Upper lobe of left lung (tissue), 6 donors: ENCODE measurements around the gene MMP12. TPM values are rescaled to one million over a fixed set of nuclear protein-coding genes. Genes with fewer than 3 reads are reported as not detected.
"Not testable (repeated sequence)": the region's sequence is repeated elsewhere in the genome, so short reads cannot be mapped to it uniquely, and the experiment has no call there.

ENCODE experiments used
- ATAC-seq, 2 donors: fragments of 200-7000 bp; cut with Tn5 transposase; one replicate each; pipeline ENCODE4 v1.9.1; 2022; ENCODE audit warnings: mild to moderate bottlenecking in 2 of 2, moderate library complexity in 2 of 2; ENCODE audit not compliant: low FRiP score in 2 of 2
- DNase-seq, 2 donors: peaks; one replicate each; pipeline ENCODE4 v3.0.0-alpha.2; 2019 to 2020
- H3K27ac ChIP-seq, 4 donors: fragments of 200-600 bp; sonication (generic); one replicate each; pipeline ENCODE4 v1.5.1; 2016 to 2019
- H3K27me3 ChIP-seq, 4 donors: fragments of 200-600 bp; sonication (generic); one replicate each; pipeline ENCODE4 v1.5.1; 2017 to 2019
- H3K36me3 ChIP-seq, 4 donors: fragments of 200-600 bp; sonication (generic); one replicate each; pipeline ENCODE4 v1.5.1; 2016 to 2019
- H3K4me1 ChIP-seq, 4 donors: fragments of 200-600 bp; sonication (generic); one replicate each; pipeline ENCODE4 v1.5.1; 2018 to 2019
- H3K4me3 ChIP-seq, 4 donors: fragments of 200-600 bp; sonication (generic); one replicate each; pipeline ENCODE4 v1.5.1; 2017 to 2019; ENCODE audit warnings: mild to moderate bottlenecking in 2 of 4, moderate library complexity in 1 of 4
- H3K9me3 ChIP-seq, 4 donors: fragments of 200-600 bp; sonication (generic); one replicate each; pipeline ENCODE4 v1.5.1; 2018 to 2019
- CTCF ChIP-seq, 6 experiments: fragments of 450-650 bp in 4 of 6; fragments of 200-600 bp in 2 of 6; sonication (generic) in 2 of 6; IDR thresholded peaks; one replicate each; pipeline ENCODE4 v1.5.1; 2016 to 2019; ENCODE audit warnings: antibody characterized with exemption in 6 of 6
- EP300 ChIP-seq, 4 donors: sonication (generic); formaldehyde crosslinking; IDR thresholded peaks; one replicate each; pipeline ENCODE4 v1.5.1; 2017; ENCODE audit warnings: antibody characterized with exemption in 4 of 4, control low read depth in 2 of 4
- POLR2A ChIP-seq, 4 donors: fragments of 450-650 bp; IDR thresholded peaks; one replicate each; pipeline ENCODE4 v1.5.1; 2016 to 2017; ENCODE audit warnings: antibody characterized with exemption in 4 of 4, mild to moderate bottlenecking in 2 of 4
- POLR2AphosphoS5 ChIP-seq, 2 donors: sonication (generic); formaldehyde crosslinking; IDR thresholded peaks; one replicate each; pipeline ENCODE4 v1.5.1; 2017; ENCODE audit warnings: antibody characterized with exemption in 2 of 2
- WGBS, 2 donors: methylation state at CpG; one replicate each; pipeline ENCODE4 v1.1.5; 2017 to 2018; 5-methylcytosine and 5-hydroxymethylcytosine counted together
- total RNA-seq, 6 donors: library from RNA; depleted of rRNA in 4 of 6; stranded (reverse); fragments of >200 nt in 4 of 6; gene quantifications; one replicate each; pipeline versions ENCODE4 v1.1.0 to v1.2.1, GENCODE V29; 2016 to 2021
- donor health status: DM: no; HTN: no; CAD: no; lungs with moderate emphysema.
- donor health status: DM: no; HTN: yes; CAD: no; lungs with severe emphysema.

The MMP12 gene
- total RNA-seq, 6 donors from 2014 or later, result 0.29 TPM; not detected in 5

GRCh38 chr11:102886999-102887398 lies 12.2 kb upstream of the MMP12 start:
- Histone ChIP-seq H3K4me1 (no peaks in the 10 kb centered on the region), H3K36me3 (no peaks in the 10 kb centered on the region), H3K4me3 (no peak overlapping the region), H3K9me3 (no peaks in the 10 kb centered on the region), H3K27me3 (no peaks in the 10 kb centered on the region), H3K27ac (no peak overlapping the region)
- no peak for ATAC-seq
- TF ChIP-seq EP300 (IDR thresholded peaks at IDR 0.05) (no peak), POLR2AphosphoS5 (IDR thresholded peaks at IDR 0.05) (no peak)
- 88 to 89% methylated on average over 6 of the region's 6 CpGs for WGBS, 2 donors
- no peak for DNase-seq

GRCh38 chr11:102883141-102883540 lies 8.4 kb upstream of the MMP12 start:
- ATAC-seq (no peak), DNase-seq (no peak)
- Histone ChIP-seq H3K4me1 (no peaks in the 10 kb centered on the region), H3K27me3 (no peaks in the 10 kb centered on the region), H3K36me3 (no peaks in the 10 kb centered on the region), H3K9me3 (no peaks in the 10 kb centered on the region), H3K4me3 (no peak overlapping the region), H3K27ac (peak overlapping the region in 1 of 4 donors; percentile 24)
- WGBS, 2 donors, result 82 to 84% methylated on average over 3 of the region's 3 CpGs
- TF ChIP-seq POLR2A (IDR thresholded peaks at IDR 0.05), result no peak
- no peak for TF ChIP-seq CTCF (IDR thresholded peaks at IDR 0.05)
- TF ChIP-seq EP300 (IDR thresholded peaks at IDR 0.05), result no peak
- no peak for TF ChIP-seq POLR2AphosphoS5 (IDR thresholded peaks at IDR 0.05)

GRCh38 chr11:102882389-102883024 lies 7.7 kb upstream of the MMP12 start:
- Histone ChIP-seq H3K4me3 (no peak overlapping the region), H3K27ac (peak overlapping the region in 1 of 4 donors; percentile 24), H3K36me3 (no peaks in the 10 kb centered on the region), H3K9me3 (no peaks in the 10 kb centered on the region), H3K27me3 (no peaks in the 10 kb centered on the region), H3K4me1 (no peaks in the 10 kb centered on the region)
- DNase-seq, result no peak
- peak in 1 of 2 donors; percentile 60 for ATAC-seq
- no peak for TF ChIP-seq CTCF (IDR thresholded peaks at IDR 0.05)
- TF ChIP-seq POLR2AphosphoS5 (IDR thresholded peaks at IDR 0.05), result no peak
- no peak for TF ChIP-seq POLR2A (IDR thresholded peaks at IDR 0.05)
- no peak for TF ChIP-seq EP300 (IDR thresholded peaks at IDR 0.05)
- 69 to 75% methylated on average over 4 of the region's 4 CpGs for WGBS, 2 donors

GRCh38 chr11:102879801-102880200 lies 5.0 kb upstream of the MMP12 start:
- peak in 1 of 2 donors; percentile 21 for DNase-seq

GRCh38 chr11:102878595-102878994 lies 3.8 kb upstream of the MMP12 start:
- WGBS, 2 donors, result 85 to 98% methylated on average over 2 of the region's 2 CpGs
- Histone ChIP-seq H3K4me3 (no peak overlapping the region), H3K4me1 (no peaks in the 10 kb centered on the region), H3K27ac (no peak overlapping the region), H3K36me3 (no peaks in the 10 kb centered on the region), H3K9me3 (no peaks in the 10 kb centered on the region), H3K27me3 (no peaks in the 10 kb centered on the region)
- ATAC-seq (no peak), DNase-seq (no peak)
- no peak for TF ChIP-seq EP300 (IDR thresholded peaks at IDR 0.05)
- TF ChIP-seq POLR2A (IDR thresholded peaks at IDR 0.05), result no peak
- TF ChIP-seq CTCF (IDR thresholded peaks at IDR 0.05), result no peak
- no peak for TF ChIP-seq POLR2AphosphoS5 (IDR thresholded peaks at IDR 0.05)

More at GRCh38 chr11:102879801-102880200, 5.0 kb upstream of the MMP12 start:
- Histone ChIP-seq H3K27ac (no peak overlapping the region), H3K27me3 (no peaks in the 10 kb centered on the region), H3K9me3 (no peaks in the 10 kb centered on the region), H3K4me3 (no peak overlapping the region), H3K4me1 (no peaks in the 10 kb centered on the region), H3K36me3 (no peaks in the 10 kb centered on the region)
- 72 to 75% methylated on average over 5 of the region's 5 CpGs for WGBS, 2 donors
- no peak for ATAC-seq
- no peak for TF ChIP-seq POLR2A (IDR thresholded peaks at IDR 0.05)
- TF ChIP-seq CTCF (IDR thresholded peaks at IDR 0.05), result no peak
- TF ChIP-seq EP300 (IDR thresholded peaks at IDR 0.05), result no peak
- TF ChIP-seq POLR2AphosphoS5 (IDR thresholded peaks at IDR 0.05), result no peak

- H3K27me3 ChIP-seq, H3K4me1 ChIP-seq, H3K9me3 ChIP-seq, H3K4me3 ChIP-seq, ATAC-seq, H3K36me3 ChIP-seq, H3K27ac ChIP-seq, DNase-seq: not testable (repeated sequence)
- 74 to 79% methylated on average over 8 of the region's 8 CpGs for WGBS, 2 donors
These were observed 5.3 kb downstream of the MMP12 start for GRCh38 chr11:102869354-102869964.
